ENCODE data around the gene SH3BP2. TPM values are rescaled to one million over a fixed set of nuclear protein-coding genes. Genes with fewer than 3 reads are reported as not detected.

SH3BP2 gene
- total and polyA plus RNA-seq, 10 donors, result 42.0 to 295 (median 237) TPM

- H3K4me1 ChIP-seq, result peaks cover 83 to 97% (median 94%) of the 10 kb centered on the region in 6 donors
Measured at GRCh38 chr4:2809610-2810180, 16.8 kb downstream of the SH3BP2 start.

DNA sequence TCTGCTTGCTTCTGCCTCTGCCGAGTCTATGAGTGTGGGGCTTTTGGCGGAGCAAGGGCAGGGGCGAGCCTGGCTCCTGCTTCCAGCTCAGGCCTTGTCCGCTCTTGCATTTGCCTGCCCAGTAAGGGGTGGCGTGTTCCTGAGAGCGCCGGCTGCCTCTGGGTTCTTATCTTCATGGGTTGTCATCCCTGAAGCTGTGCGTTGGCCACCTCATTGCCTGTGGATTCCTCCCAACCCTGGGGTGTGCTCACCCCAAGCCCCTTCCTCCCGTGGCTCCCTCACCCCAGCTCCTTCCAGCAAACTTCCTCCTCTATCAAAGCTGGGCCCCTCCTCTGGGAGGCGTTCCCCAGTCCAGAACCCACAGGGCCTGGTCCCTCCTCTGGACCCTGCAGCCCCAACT, 17.5 kb downstream of the SH3BP2 start:
- intact Hi-C loops (cut with DNase I; ENCODE audit: low total_unique reads), result loop anchor here (10.0 kb wide), 1 partner anchor 46 kb away; no protein-coding TSS in a partner anchor
- peak overlapping the region in 7 of 8 donors; percentile 87 to 97 (median 93) for H3K27ac ChIP-seq
- 57 to 75% (median 62%) methylated on average over 8 to 10 of the region's 10 CpGs for WGBS, 5 donors
- peaks cover 0 to 50% (median 9%) of the 10 kb centered on the region in 6 donors for H3K36me3 ChIP-seq
- no peaks in the 10 kb centered on the region for H3K9me3 ChIP-seq
- no peaks in the 10 kb centered on the region for H3K27me3 ChIP-seq (replicated peaks in 1 of 7)
- H3K4me3 ChIP-seq, result peak overlapping the region in 1 of 8 donors; percentile 91
- peaks cover 83 to 97% (median 94%) of the 10 kb centered on the region in 6 donors for H3K4me1 ChIP-seq
- DNase-seq, result no peak
- TF ChIP-seq POLR2A (IDR thresholded peaks at IDR 0.05) (no peak), POLR2AphosphoS5 (IDR thresholded peaks at IDR 0.05) (peak in 1 of 3 donors; percentile 43)

More at GRCh38 chr4:2809610-2810180, 16.8 kb downstream of the SH3BP2 start:
- intact Hi-C loops (cut with DNase I; ENCODE audit: low total_unique reads), result loop anchor here (10.0 kb wide), 1 partner anchor 45 kb away; no protein-coding TSS in a partner anchor
- WGBS, 5 donors, result 59 to 72% (median 61%) methylated on average over 9 to 10 of the region's 10 CpGs
- H3K27ac ChIP-seq, result peak overlapping the region in 7 of 8 donors; percentile 87 to 97 (median 93)
- H3K27me3 ChIP-seq (replicated peaks in 1 of 7), result no peaks in the 10 kb centered on the region
- H3K36me3 ChIP-seq, result peaks cover 0 to 45% (median 4%) of the 10 kb centered on the region in 6 donors
- TF ChIP-seq CTCF (IDR thresholded peaks at IDR 0.05 in 8 of 11, conservative IDR thresholded peaks at IDR 0.05 in 3 of 11) (no peak), POLR2AphosphoS5 (IDR thresholded peaks at IDR 0.05) (peak in 2 of 3 donors; percentile 30 to 70)
- peak overlapping the region in 1 of 8 donors; percentile 91 for H3K4me3 ChIP-seq
- no peak for DNase-seq
- H3K9me3 ChIP-seq, result no peaks in the 10 kb centered on the region

GRCh38 chr4:2811830-2812611, 19.1 kb downstream of the SH3BP2 start:
- peak in 1 of 3 donors; percentile 50 for TF ChIP-seq POLR2A (IDR thresholded peaks at IDR 0.05)
- TF ChIP-seq POLR2AphosphoS5 (IDR thresholded peaks at IDR 0.05), result peak; percentile 96 to 98 (median 96)
- peak in 2 of 11 experiments; percentile 23 to 29 for TF ChIP-seq CTCF (IDR thresholded peaks at IDR 0.05 in 8 of 11, conservative IDR thresholded peaks at IDR 0.05 in 3 of 11)
- no peaks in the 10 kb centered on the region for H3K9me3 ChIP-seq
- 2 to 7% (median 3%) methylated on average over 8 to 21 of the region's 21 CpGs for WGBS, 5 donors
- intact Hi-C loops (cut with DNase I; ENCODE audit: low total_unique reads), result loop anchor here (10.0 kb wide), 1 partner anchor 47 kb away; no protein-coding TSS in a partner anchor
- H3K4me3 ChIP-seq, result peak overlapping the region; percentile 57 to 91 (median 82)
- peak overlapping the region; percentile 84 to 97 (median 93) for H3K27ac ChIP-seq
- DNase-seq, result peak; percentile 98
- peaks cover 71 to 97% (median 94%) of the 10 kb centered on the region in 6 donors for H3K4me1 ChIP-seq
- peaks cover 0 to 49% (median 9%) of the 10 kb centered on the region in 6 donors for H3K36me3 ChIP-seq
- no peaks in the 10 kb centered on the region for H3K27me3 ChIP-seq (replicated peaks in 1 of 7)

- WGBS, 5 donors, result 3 to 20% (median 10%) methylated on average over 13 to 20 of the region's 20 CpGs
- no peak for DNase-seq
Measured at GRCh38 chr4:2812612-2813354, 19.9 kb downstream of the SH3BP2 start.

More at GRCh38 chr4:2812612-2813354, 19.9 kb downstream of the SH3BP2 start:
- Histone ChIP-seq H3K27ac (peak overlapping the region; percentile 84 to 97 (median 93)), H3K4me1 (peaks cover 71 to 97% (median 94%) of the 10 kb centered on the region in 6 donors), H3K27me3 (replicated peaks in 1 of 7) (no peaks in the 10 kb centered on the region), H3K4me3 (peak overlapping the region; percentile 57 to 91 (median 82)), H3K36me3 (peaks cover 0 to 46% (median 9%) of the 10 kb centered on the region in 6 donors), H3K9me3 (no peaks in the 10 kb centered on the region)
- intact Hi-C loops (cut with DNase I; ENCODE audit: low total_unique reads), result loop anchor here (10.0 kb wide), 1 partner anchor 48 kb away; no protein-coding TSS in a partner anchor
- TF ChIP-seq CTCF (IDR thresholded peaks at IDR 0.05 in 8 of 11, conservative IDR thresholded peaks at IDR 0.05 in 3 of 11), result no peak
- no peak for TF ChIP-seq POLR2A (IDR thresholded peaks at IDR 0.05)
- peak in 2 of 3 donors; percentile 69 to 77 for TF ChIP-seq POLR2AphosphoS5 (IDR thresholded peaks at IDR 0.05)
